A549 (cell line): ENCODE measurements around the gene LAMC3.

Source experiments
- CHD4 ChIP-seq: fragments of 200-600 bp; sonication (generic); IDR thresholded peaks from 2 replicates; pipeline ENCODE4 v1.6.1; 2016; ENCODE audit warnings: antibody characterized with exemption, mild to moderate bottlenecking, borderline replicate concordance
- CTCF ChIP-seq: fragments of >200 bp; sonication (Bioruptor Twin); formaldehyde crosslinking; IDR thresholded peaks from 3 replicates; pipeline ENCODE4 v1.5.1; 2016
- FOXS1 ChIP-seq: fragments of 250-450 bp; sonication (Bioruptor Pico); IDR thresholded peaks from 2 replicates; pipeline ENCODE4 v1.5.0; 2020; ENCODE audit warnings: mild to moderate bottlenecking, moderate library complexity
- JUN ChIP-seq, 2 experiments: fragments of >200 bp; sonication (Bioruptor Twin); formaldehyde crosslinking; IDR thresholded peaks; 2 replicates in 1 of 2; 3 replicates in 1 of 2; pipeline ENCODE4 v1.6.1; 2016 to 2017
- MAFK ChIP-seq: fragments of 450-650 bp; IDR thresholded peaks from 2 replicates; pipeline ENCODE4 v1.6.1; 2014; ENCODE audit not compliant: partially characterized antibody
- MAX ChIP-seq: IDR thresholded peaks from 2 replicates; pipeline ENCODE4 v1.6.1; 2012
- POLR2A ChIP-seq: IDR thresholded peaks from 2 replicates; pipeline ENCODE4 v1.6.1; 2012; ENCODE audit warnings: mild to moderate bottlenecking, low read length
- POLR2AphosphoS2 ChIP-seq: conservative IDR thresholded peaks from 2 replicates; pipeline ENCODE4 v1.6.1; 2012; ENCODE audit warnings: low read length, improper control_type of control experiment, inconsistent platforms
- ZFP36 ChIP-seq: fragments of 450-650 bp; IDR thresholded peaks from 2 replicates; pipeline ENCODE4 v1.6.1; 2014; ENCODE audit warnings: borderline replicate concordance; ENCODE audit not compliant: partially characterized antibody

GRCh38 chr9:130981756-130982137, 27.2 kb upstream of the LAMC3 start:
- TF ChIP-seq ZFP36 (no peak), CTCF (no peak), JUN (IDR thresholded peaks at IDR 0.05) (no peak), POLR2A (no peak), MAX (no peak), CHD4 (no peak), POLR2AphosphoS2 (no peak), FOXS1 (no peak), MAFK (no peak)
